ENCODE measurements around the gene GAS2L1.
A peak's percentile ranks its signal among the peaks of the same experiment; 100 is the strongest.

Gene GAS2L1

DNA sequence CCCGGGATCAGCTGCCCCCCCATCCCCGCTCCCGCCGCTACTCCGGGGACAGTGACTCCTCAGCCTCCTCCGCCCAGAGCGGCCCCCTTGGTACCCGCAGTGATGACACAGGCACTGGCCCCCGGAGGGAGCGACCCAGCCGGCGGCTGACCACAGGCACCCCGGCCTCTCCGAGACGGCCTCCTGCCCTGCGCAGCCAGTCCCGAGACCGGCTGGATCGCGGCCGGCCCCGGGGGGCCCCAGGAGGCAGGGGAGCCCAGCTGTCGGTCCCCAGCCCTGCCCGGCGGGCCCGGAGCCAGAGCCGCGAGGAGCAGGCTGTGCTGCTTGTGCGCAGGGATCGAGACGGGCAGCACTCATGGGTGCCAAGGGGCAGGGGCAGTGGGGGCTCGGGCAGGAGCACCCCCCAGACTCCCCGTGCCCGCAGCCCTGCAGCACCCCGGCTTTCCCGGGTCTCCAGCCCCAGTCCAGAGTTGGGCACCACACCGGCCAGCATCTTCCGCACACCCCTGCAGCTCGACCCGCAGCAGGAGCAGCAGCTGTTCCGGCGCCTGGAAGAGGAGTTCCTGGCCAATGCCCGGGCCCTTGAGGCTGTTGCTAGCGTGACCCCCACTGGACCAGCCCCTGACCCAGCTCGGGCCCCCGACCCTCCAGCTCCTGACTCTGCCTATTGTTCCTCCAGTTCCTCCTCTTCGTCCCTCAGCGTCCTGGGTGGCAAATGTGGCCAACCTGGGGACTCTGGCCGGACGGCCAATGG lies 5.2 kb downstream of the GAS2L1 start:
- Histone ChIP-seq H3K18ac (ENCODE audit: low read depth in 1 of 2, low read length in 2 of 2) (peak overlapping the region in 1 of 2 experiments; percentile 69), H2BK120ac (ENCODE audit: low read depth, low read length) (no peak overlapping the region), H3K4me1 (ENCODE audit: control insufficient read depth, insufficient read depth, low read depth, low read length) (peaks cover 61% of the 10 kb centered on the region), H3K4me3 (ENCODE audit: insufficient read depth in 1 of 2, low read depth in 1 of 2, low read length in 2 of 2) (peak overlapping the region in 1 of 2 experiments; percentile 61), H2BK15ac (ENCODE audit: low read depth, poor library complexity, severe bottlenecking) (peak overlapping the region; percentile 33), H3K27ac (ENCODE audit: low read length, poor library complexity, severe bottlenecking) (no peak overlapping the region), H3K23ac (ENCODE audit: low read length in 2 of 2) (no peak overlapping the region), H3K4ac (ENCODE audit: low read depth in 1 of 2, low read length in 2 of 2) (no peak overlapping the region), H3K27me3 (ENCODE audit: control insufficient read depth in 1 of 2, insufficient read depth in 1 of 2, low read length in 2 of 2) (peaks cover 25 to 37% of the 10 kb centered on the region in 2 experiments), H3K4me2 (ENCODE audit: low read length, poor library complexity, severe bottlenecking) (no peak overlapping the region), H2BK5ac (ENCODE audit: low read depth, low read length, poor library complexity, severe bottlenecking) (no peak overlapping the region), H3K9me3 (ENCODE audit: control insufficient read depth, low read length) (no peaks in the 10 kb centered on the region), H3K79me1 (replicated peaks; ENCODE audit: low read length, poor library complexity, severe bottlenecking) (peaks cover 23% of the 10 kb centered on the region), H2AFZ (ENCODE audit: low read depth, low read length) (no peak overlapping the region), H4K8ac (ENCODE audit: low read length) (no peak overlapping the region), H3K36me3 (ENCODE audit: control insufficient read depth in 1 of 2, insufficient read depth in 2 of 2, low read depth in 1 of 2, low read length in 2 of 2) (peaks cover 4 to 43% of the 10 kb centered on the region in 2 experiments), H2BK12ac (ENCODE audit: low read length in 2 of 2) (no peak overlapping the region), H2AK5ac (ENCODE audit: low read length, severe bottlenecking) (no peak overlapping the region), H3K9ac (ENCODE audit: low read length) (peak overlapping the region; percentile 89), H4K91ac (ENCODE audit: low read length) (no peak overlapping the region), H3K14ac (ENCODE audit: low read length in 2 of 2) (no peak overlapping the region)
- DNase-seq = no peak
- 87% methylated on average over 50 of the region's 50 CpGs for WGBS

DNA sequence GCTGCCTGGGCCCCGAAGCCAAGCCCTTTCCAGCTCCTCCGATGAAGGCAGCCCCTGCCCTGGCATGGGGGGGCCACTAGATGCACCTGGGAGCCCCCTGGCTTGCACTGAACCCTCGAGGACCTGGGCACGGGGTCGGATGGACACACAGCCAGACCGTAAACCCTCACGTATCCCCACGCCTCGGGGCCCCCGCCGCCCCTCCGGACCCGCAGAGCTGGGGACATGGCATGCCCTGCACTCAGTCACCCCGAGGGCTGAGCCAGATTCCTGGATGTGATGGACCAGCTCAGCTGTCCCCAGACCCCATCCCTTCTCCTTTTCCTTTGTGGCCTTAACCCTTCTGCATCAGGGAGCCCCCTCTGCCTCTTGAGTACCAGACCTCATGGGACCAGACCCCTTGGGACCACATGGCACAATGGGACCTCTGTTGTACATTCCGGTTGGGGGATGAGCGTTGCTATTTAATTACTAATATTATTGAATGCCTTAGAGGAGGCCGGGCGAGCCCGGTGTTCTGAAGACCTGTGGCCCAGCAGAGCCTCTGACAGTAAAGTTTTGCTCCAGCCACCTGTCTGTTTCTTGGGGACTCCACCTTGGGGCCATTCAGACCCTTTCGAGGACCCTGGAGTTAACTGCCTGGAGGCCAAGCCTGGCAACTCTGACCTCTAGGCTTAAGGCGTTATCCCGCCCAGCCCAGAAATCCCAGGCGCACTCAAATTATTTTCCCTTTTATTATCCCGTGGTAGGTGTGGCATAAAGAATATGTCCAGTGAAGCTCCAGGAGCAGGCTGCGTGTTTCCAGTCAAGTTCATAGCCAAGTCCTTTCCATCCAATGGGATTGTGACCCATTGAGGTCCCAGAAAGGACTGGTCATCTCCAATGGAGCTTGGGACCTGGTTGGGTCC lies 6.0 kb downstream of the GAS2L1 start:
- Histone ChIP-seq H2BK5ac (ENCODE audit: low read depth, low read length, poor library complexity, severe bottlenecking) (no peak overlapping the region), H2AK5ac (ENCODE audit: low read length, severe bottlenecking) (no peak overlapping the region), H2BK12ac (ENCODE audit: low read length in 2 of 2) (peak overlapping the region in 1 of 2 experiments; percentile 11), H3K9me3 (ENCODE audit: control insufficient read depth, low read length) (no peaks in the 10 kb centered on the region), H3K27ac (ENCODE audit: low read length, poor library complexity, severe bottlenecking) (no peak overlapping the region), H3K4me1 (ENCODE audit: control insufficient read depth, insufficient read depth, low read depth, low read length) (peaks cover 58% of the 10 kb centered on the region), H4K91ac (ENCODE audit: low read length) (no peak overlapping the region), H3K4ac (ENCODE audit: low read depth in 1 of 2, low read length in 2 of 2) (no peak overlapping the region), H3K18ac (ENCODE audit: low read depth in 1 of 2, low read length in 2 of 2) (no peak overlapping the region), H2BK15ac (ENCODE audit: low read depth, poor library complexity, severe bottlenecking) (no peak overlapping the region), H3K79me1 (replicated peaks; ENCODE audit: low read length, poor library complexity, severe bottlenecking) (peaks cover 23% of the 10 kb centered on the region), H3K14ac (ENCODE audit: low read length in 2 of 2) (no peak overlapping the region), H3K36me3 (ENCODE audit: control insufficient read depth in 1 of 2, insufficient read depth in 2 of 2, low read depth in 1 of 2, low read length in 2 of 2) (peaks cover 4 to 43% of the 10 kb centered on the region in 2 experiments), H4K8ac (ENCODE audit: low read length) (no peak overlapping the region), H3K4me3 (ENCODE audit: insufficient read depth in 1 of 2, low read depth in 1 of 2, low read length in 2 of 2) (no peak overlapping the region), H2BK120ac (ENCODE audit: low read depth, low read length) (no peak overlapping the region), H2AFZ (ENCODE audit: low read depth, low read length) (no peak overlapping the region), H3K23ac (ENCODE audit: low read length in 2 of 2) (no peak overlapping the region), H3K4me2 (ENCODE audit: low read length, poor library complexity, severe bottlenecking) (no peak overlapping the region), H3K27me3 (ENCODE audit: control insufficient read depth in 1 of 2, insufficient read depth in 1 of 2, low read length in 2 of 2) (peaks cover 31 to 45% of the 10 kb centered on the region in 2 experiments), H3K9ac (ENCODE audit: low read length) (no peak overlapping the region)
- DNase-seq = no peak
- WGBS = 97% methylated on average over 25 of the region's 25 CpGs

DNA sequence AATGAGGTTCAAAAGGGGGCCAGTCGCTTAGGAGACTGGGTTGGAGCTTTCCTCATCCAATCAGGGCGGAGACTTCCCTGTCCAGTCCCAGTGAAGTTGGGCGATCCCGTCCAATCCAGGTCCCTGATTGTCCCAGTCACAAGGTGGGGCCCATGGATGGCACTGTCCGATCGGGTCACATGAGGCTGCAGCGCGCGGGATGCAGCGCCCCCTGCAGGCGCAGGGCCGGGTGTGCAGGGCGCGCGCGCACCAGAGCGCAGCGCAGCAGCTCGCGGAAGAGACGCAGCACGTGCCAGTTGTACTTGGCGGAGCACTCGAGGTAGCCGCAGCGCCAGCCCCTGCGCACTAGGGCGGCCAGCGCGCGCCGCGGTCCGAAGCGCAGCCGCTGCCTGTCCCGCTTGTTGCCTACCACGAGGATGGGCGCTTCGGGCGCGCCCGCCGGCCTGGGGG lies 6.7 kb downstream of the GAS2L1 start:
- Histone ChIP-seq H3K4me3 (ENCODE audit: insufficient read depth in 1 of 2, low read depth in 1 of 2, low read length in 2 of 2) (no peak overlapping the region), H3K4ac (ENCODE audit: low read depth in 1 of 2, low read length in 2 of 2) (no peak overlapping the region), H2BK120ac (ENCODE audit: low read depth, low read length) (no peak overlapping the region), H3K4me1 (ENCODE audit: control insufficient read depth, insufficient read depth, low read depth, low read length) (peaks cover 51% of the 10 kb centered on the region), H3K9ac (ENCODE audit: low read length) (no peak overlapping the region), H3K23ac (ENCODE audit: low read length in 2 of 2) (no peak overlapping the region), H2AK5ac (ENCODE audit: low read length, severe bottlenecking) (no peak overlapping the region), H2BK12ac (ENCODE audit: low read length in 2 of 2) (no peak overlapping the region), H2BK15ac (ENCODE audit: low read depth, poor library complexity, severe bottlenecking) (no peak overlapping the region), H3K79me1 (replicated peaks; ENCODE audit: low read length, poor library complexity, severe bottlenecking) (peaks cover 21% of the 10 kb centered on the region), H2BK5ac (ENCODE audit: low read depth, low read length, poor library complexity, severe bottlenecking) (no peak overlapping the region), H3K27me3 (ENCODE audit: control insufficient read depth in 1 of 2, insufficient read depth in 1 of 2, low read length in 2 of 2) (peaks cover 31 to 45% of the 10 kb centered on the region in 2 experiments), H3K18ac (ENCODE audit: low read depth in 1 of 2, low read length in 2 of 2) (no peak overlapping the region), H4K91ac (ENCODE audit: low read length) (no peak overlapping the region), H4K8ac (ENCODE audit: low read length) (peak overlapping the region; percentile 7), H3K14ac (ENCODE audit: low read length in 2 of 2) (no peak overlapping the region), H3K27ac (ENCODE audit: low read length, poor library complexity, severe bottlenecking) (no peak overlapping the region), H3K9me3 (ENCODE audit: control insufficient read depth, low read length) (no peaks in the 10 kb centered on the region), H3K4me2 (ENCODE audit: low read length, poor library complexity, severe bottlenecking) (no peak overlapping the region), H2AFZ (ENCODE audit: low read depth, low read length) (no peak overlapping the region), H3K36me3 (ENCODE audit: control insufficient read depth in 1 of 2, insufficient read depth in 2 of 2, low read depth in 1 of 2, low read length in 2 of 2) (peaks cover 4 to 41% of the 10 kb centered on the region in 2 experiments)
- DNase-seq = peak; percentile 10
- WGBS = 56% methylated on average over 44 of the region's 44 CpGs
